Uterus (tissue), 2 donors: ENCODE results near the gene OPN1LW.
"Not testable (repeated sequence)": the region's sequence is repeated elsewhere in the genome, so short reads cannot be mapped to it uniquely, and the experiment has no call there.

Source experiments
- POLR2A ChIP-seq, 2 donors: fragments of 450-650 bp; IDR thresholded peaks; one replicate each; pipeline ENCODE4 v1.6.1; 2016; ENCODE audit warnings: antibody characterized with exemption in 2 of 2, mild to moderate bottlenecking in 1 of 2, moderate library complexity in 1 of 2
- TF ChIP-seq, protein P1 (sequence below), 4 experiments: fragments of 200-600 bp in 2 of 4; fragments of 450-650 bp in 2 of 4; sonication (generic) in 2 of 4; IDR thresholded peaks; one replicate each; pipeline ENCODE4 v1.5.1; 2016 to 2019; ENCODE audit warnings: antibody characterized with exemption in 4 of 4, mild to moderate bottlenecking in 2 of 4, moderate library complexity in 1 of 4

DNA sequence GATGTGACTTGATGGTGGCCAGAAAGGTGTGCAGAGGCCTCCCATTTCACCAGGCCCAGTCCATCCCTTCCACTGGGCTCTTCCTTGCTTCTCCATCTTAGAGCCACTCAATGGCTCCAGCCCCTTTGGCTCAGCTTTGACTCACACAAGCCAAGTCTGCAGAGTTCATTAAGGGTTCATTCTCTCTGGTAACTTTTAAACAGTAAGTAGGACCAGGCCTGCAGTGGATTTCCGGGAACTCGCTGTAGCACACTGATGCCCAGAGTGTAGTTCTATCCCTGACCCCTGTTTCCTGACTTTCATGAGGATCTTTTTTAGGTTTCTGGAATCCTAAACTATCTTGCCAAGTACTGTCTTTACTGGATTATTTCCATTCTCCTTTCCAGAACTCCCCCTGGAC, 50.3 kb downstream of the OPN1LW start:
- TF ChIP-seq, protein P1, sequence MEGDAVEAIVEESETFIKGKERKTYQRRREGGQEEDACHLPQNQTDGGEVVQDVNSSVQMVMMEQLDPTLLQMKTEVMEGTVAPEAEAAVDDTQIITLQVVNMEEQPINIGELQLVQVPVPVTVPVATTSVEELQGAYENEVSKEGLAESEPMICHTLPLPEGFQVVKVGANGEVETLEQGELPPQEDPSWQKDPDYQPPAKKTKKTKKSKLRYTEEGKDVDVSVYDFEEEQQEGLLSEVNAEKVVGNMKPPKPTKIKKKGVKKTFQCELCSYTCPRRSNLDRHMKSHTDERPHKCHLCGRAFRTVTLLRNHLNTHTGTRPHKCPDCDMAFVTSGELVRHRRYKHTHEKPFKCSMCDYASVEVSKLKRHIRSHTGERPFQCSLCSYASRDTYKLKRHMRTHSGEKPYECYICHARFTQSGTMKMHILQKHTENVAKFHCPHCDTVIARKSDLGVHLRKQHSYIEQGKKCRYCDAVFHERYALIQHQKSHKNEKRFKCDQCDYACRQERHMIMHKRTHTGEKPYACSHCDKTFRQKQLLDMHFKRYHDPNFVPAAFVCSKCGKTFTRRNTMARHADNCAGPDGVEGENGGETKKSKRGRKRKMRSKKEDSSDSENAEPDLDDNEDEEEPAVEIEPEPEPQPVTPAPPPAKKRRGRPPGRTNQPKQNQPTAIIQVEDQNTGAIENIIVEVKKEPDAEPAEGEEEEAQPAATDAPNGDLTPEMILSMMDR (IDR thresholded peaks at IDR 0.05) = not testable (repeated sequence)
- TF ChIP-seq POLR2A (IDR thresholded peaks at IDR 0.05) = not testable (repeated sequence)
